GM23338 (cell line): Measurements from ENCODE around the gene OR4F15.

Source experiments
- CREB1 ChIP-seq: fragments of 250-450 bp; sonication (Bioruptor Pico); IDR thresholded peaks from 2 replicates; pipeline ENCODE4 v1.5.0; 2020; ENCODE audit warnings: low read depth, mild to moderate bottlenecking, moderate library complexity
- EZH2 ChIP-seq: fragments of 200-600 bp; sonication (generic); IDR thresholded peaks from one replicate; pipeline ENCODE4 v1.8.0; 2017; ENCODE audit warnings: antibody characterized with exemption, mild to moderate bottlenecking, low read depth; ENCODE audit not compliant: unreplicated experiment
- EZH2phosphoT487 ChIP-seq: fragments of 200-600 bp; sonication (generic); IDR thresholded peaks from one replicate; pipeline ENCODE4 v1.8.1; 2018; ENCODE audit warnings: antibody characterized with exemption; ENCODE audit not compliant: unreplicated experiment
- JUNB ChIP-seq: IDR thresholded peaks from one replicate; pipeline ENCODE4 v1.6.1; 2016; ENCODE audit warnings: antibody characterized with exemption; ENCODE audit not compliant: unreplicated experiment
- NANOG ChIP-seq: IDR thresholded peaks from 2 replicates; pipeline ENCODE4 v1.6.1; 2016; ENCODE audit warnings: antibody characterized with exemption, borderline replicate concordance
- POLR2AphosphoS5 ChIP-seq: IDR thresholded peaks from 2 replicates; pipeline ENCODE4 v1.6.1; 2016; ENCODE audit warnings: antibody characterized with exemption, low read depth
- ZNF331 ChIP-seq: fragments of 250-450 bp; sonication (Bioruptor Pico); IDR thresholded peaks from 2 replicates; pipeline ENCODE4 v1.5.0; 2020; ENCODE audit warnings: low read depth, mild to moderate bottlenecking, moderate library complexity
- TF ChIP-seq, protein P1 (sequence below), 2 experiments: fragments of 200-600 bp in 1 of 2; sonication (generic) in 1 of 2; conservative IDR thresholded peaks; 2 replicates each; pipeline versions ENCODE4 v1.5.1 to v1.6.1; 2016 to 2017; ENCODE audit warnings: antibody characterized with exemption in 2 of 2, low read depth in 2 of 2, mild to moderate bottlenecking in 2 of 2, moderate library complexity in 1 of 2
- TF ChIP-seq, protein P2 (sequence below): IDR thresholded peaks from one replicate; pipeline ENCODE4 v1.6.1; 2018; ENCODE audit warnings: antibody characterized with exemption; ENCODE audit not compliant: unreplicated experiment
- TF ChIP-seq, protein P3 (sequence below): IDR thresholded peaks from 2 replicates; pipeline ENCODE4 v1.6.1; 2016; ENCODE audit warnings: antibody characterized with exemption

DNA sequence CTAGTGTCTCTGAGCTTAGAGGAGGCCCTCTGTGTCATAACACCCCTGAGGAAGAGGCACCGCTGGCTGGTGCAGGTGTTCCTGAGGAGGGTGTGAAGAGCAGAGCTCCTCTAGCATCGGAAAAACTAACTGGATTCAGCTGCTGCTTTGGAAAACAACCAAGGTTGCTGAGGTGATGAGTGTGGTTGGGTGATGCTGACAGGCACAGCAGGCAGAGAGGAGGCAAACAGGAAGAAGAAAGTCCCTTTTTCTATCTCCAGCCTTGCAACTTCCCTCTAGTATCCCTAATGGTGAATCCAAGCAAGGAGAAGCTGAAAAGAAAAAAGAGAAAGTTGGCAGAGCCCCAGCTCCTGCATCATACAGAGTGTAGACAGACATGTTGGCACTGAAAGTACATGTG, 3.8 kb upstream of the OR4F15 start:
- no peak for TF ChIP-seq POLR2AphosphoS5
- TF ChIP-seq, protein P1, sequence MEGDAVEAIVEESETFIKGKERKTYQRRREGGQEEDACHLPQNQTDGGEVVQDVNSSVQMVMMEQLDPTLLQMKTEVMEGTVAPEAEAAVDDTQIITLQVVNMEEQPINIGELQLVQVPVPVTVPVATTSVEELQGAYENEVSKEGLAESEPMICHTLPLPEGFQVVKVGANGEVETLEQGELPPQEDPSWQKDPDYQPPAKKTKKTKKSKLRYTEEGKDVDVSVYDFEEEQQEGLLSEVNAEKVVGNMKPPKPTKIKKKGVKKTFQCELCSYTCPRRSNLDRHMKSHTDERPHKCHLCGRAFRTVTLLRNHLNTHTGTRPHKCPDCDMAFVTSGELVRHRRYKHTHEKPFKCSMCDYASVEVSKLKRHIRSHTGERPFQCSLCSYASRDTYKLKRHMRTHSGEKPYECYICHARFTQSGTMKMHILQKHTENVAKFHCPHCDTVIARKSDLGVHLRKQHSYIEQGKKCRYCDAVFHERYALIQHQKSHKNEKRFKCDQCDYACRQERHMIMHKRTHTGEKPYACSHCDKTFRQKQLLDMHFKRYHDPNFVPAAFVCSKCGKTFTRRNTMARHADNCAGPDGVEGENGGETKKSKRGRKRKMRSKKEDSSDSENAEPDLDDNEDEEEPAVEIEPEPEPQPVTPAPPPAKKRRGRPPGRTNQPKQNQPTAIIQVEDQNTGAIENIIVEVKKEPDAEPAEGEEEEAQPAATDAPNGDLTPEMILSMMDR (conservative IDR thresholded peaks at IDR 0.05; ENCODE audit: low read depth in 2 of 2) = no peak
- no peak for TF ChIP-seq CREB1 (CRISPR knock-in tag)
- TF ChIP-seq, protein P2, sequence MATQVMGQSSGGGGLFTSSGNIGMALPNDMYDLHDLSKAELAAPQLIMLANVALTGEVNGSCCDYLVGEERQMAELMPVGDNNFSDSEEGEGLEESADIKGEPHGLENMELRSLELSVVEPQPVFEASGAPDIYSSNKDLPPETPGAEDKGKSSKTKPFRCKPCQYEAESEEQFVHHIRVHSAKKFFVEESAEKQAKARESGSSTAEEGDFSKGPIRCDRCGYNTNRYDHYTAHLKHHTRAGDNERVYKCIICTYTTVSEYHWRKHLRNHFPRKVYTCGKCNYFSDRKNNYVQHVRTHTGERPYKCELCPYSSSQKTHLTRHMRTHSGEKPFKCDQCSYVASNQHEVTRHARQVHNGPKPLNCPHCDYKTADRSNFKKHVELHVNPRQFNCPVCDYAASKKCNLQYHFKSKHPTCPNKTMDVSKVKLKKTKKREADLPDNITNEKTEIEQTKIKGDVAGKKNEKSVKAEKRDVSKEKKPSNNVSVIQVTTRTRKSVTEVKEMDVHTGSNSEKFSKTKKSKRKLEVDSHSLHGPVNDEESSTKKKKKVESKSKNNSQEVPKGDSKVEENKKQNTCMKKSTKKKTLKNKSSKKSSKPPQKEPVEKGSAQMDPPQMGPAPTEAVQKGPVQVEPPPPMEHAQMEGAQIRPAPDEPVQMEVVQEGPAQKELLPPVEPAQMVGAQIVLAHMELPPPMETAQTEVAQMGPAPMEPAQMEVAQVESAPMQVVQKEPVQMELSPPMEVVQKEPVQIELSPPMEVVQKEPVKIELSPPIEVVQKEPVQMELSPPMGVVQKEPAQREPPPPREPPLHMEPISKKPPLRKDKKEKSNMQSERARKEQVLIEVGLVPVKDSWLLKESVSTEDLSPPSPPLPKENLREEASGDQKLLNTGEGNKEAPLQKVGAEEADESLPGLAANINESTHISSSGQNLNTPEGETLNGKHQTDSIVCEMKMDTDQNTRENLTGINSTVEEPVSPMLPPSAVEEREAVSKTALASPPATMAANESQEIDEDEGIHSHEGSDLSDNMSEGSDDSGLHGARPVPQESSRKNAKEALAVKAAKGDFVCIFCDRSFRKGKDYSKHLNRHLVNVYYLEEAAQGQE = no peak
- TF ChIP-seq, protein P3, sequence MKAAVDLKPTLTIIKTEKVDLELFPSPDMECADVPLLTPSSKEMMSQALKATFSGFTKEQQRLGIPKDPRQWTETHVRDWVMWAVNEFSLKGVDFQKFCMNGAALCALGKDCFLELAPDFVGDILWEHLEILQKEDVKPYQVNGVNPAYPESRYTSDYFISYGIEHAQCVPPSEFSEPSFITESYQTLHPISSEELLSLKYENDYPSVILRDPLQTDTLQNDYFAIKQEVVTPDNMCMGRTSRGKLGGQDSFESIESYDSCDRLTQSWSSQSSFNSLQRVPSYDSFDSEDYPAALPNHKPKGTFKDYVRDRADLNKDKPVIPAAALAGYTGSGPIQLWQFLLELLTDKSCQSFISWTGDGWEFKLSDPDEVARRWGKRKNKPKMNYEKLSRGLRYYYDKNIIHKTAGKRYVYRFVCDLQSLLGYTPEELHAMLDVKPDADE = no peak
- TF ChIP-seq EZH2 = no peak
- TF ChIP-seq ZNF331 (CRISPR knock-in tag) = no peak
- TF ChIP-seq NANOG = no peak
- no peak for TF ChIP-seq EZH2phosphoT487
- TF ChIP-seq JUNB = no peak
